HG03045 (cell line): ENCODE results near the gene ARHGAP21.
A peak's percentile ranks its signal among the peaks of the same experiment; 100 is the strongest.

ENCODE experiments used
- ATAC-seq: cut with Tn5 transposase; IDR thresholded peaks from one replicate; pipeline ENCODE4 v1.9.1; 2021; ENCODE audit warnings: mild to moderate bottlenecking, moderate library complexity; ENCODE audit not compliant: unreplicated experiment

Gene ARHGAP21

DNA sequence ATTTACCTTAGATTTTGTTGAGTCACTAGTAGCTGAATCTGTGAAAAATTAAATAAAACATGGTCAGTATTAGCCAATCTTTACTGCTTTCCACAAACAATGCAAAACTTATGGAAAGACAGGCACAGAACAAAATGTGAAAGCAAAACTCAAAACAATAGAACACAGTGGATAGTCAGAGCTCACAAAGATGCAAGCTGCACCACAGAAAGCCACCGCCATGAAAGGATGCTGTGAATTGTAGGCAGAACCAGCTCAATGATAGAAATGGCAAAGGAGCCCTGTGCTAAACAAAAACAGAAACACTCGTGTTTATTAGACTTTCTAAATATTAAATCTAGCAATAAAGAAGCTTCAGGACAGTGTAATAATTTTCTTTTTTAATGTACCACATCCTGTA, 134.4 kb downstream of the ARHGAP21 start:
- no peak for ATAC-seq

DNA sequence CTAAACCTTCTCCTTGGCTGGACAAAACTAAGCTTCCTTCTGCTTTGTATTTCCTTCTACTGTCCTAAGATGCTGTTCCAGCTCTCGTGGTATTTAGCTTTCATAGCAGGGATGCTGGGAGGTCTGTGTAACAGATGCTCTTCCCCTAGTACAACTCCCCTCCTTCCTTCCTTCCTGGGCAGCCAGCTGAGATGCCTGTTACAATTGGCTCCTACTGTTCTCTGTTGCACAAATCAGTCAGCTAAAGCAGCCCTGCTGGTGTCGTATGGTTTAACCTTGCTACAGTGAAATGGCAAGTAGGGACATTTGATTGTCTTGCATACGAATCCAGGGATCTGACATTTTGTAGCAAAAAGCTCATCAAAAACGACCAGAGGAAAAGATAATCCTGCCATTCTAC, 143.8 kb downstream of the ARHGAP21 start:
- no peak for ATAC-seq

DNA sequence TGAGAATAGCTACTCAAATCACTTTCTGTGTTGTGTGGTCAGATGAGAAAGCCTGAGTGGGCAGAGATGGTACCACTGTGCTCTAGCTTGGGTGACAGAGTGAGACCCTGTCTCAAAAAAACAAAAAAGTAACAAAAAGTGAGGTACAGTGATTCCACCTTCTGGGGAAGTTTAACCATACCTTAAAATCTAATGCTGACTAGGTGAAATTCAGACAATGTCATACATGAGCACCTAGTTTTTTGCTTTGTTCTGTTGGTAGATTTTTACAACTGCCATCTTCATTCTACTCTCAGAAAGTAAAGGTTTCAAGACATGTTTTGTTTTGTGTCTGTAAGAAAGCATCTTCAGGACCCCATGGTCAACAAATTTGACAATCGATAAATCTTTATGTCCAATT, 144.2 kb downstream of the ARHGAP21 start:
- ATAC-seq = no peak

DNA sequence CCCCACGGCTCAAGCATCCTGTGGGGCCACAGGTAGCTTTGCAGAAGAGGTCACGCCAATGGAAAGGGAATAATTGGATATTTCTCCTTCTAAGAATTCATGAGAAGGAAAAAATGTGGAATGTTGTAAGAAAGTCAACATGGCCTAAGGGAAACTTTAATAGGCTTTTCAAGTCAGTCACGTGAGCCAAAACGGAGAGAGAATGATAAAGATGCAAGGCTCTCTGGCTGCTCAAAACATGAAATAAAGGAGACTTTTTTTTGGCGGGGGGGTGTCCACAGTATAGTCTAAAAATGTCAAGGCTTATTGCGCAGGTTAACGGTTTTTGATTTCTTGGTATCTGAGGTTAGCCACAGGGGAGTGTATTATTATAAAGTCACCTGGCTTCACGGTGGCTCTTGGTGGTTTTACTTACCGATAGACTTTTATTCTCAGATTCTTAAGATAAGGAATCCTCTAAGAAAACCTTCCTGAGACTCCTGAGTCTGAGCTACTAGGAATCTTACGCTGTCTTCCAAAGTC, 148.1 kb downstream of the ARHGAP21 start:
- no peak for ATAC-seq

DNA sequence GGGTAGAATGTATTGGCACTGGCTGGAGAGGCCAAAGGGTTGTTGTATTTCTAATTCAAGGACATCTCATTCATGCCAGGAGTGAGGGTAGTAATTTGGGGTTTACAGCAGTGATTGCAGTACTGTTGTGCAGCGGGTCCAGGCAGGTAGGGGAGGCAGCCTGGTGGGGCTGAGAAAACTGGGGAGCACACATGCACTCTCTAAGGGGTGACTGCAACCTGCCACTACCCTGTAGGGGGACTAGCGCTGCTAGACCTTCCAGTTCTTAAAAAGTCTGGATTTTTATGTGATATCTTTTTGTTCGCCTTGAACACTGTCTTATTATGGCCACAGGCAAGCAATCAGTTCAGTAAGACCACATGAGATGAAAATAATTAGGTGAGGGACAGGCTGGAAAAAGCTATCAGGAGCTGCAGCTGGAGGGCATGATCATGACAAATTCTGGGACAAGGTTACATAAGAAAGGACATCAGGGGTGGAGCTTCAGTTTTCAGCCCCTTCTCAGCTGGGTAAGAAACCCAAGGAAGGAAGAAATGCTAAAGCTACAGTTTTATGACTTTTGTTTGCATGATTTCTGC, 149.0 kb downstream of the ARHGAP21 start:
- no peak for ATAC-seq

DNA sequence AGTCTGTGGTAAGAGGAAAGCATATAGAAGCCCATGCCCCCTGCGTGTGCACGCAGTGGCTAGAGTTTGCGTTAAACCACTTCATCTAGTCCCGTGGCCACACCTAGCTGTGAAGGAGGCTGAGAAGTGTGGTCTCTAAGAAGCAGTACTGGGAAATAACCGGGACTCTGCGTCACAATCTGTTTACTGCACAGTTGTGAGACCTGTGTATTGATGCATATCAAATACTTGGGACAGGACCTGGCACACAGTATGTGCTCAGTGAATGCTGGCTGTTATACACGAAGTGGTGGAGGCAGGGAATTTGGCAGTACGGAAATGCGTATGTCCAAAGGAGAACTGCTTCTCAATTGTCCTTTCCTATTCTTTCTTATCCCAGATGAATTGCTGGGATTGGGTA, 149.5 kb downstream of the ARHGAP21 start:
- no peak for ATAC-seq

DNA sequence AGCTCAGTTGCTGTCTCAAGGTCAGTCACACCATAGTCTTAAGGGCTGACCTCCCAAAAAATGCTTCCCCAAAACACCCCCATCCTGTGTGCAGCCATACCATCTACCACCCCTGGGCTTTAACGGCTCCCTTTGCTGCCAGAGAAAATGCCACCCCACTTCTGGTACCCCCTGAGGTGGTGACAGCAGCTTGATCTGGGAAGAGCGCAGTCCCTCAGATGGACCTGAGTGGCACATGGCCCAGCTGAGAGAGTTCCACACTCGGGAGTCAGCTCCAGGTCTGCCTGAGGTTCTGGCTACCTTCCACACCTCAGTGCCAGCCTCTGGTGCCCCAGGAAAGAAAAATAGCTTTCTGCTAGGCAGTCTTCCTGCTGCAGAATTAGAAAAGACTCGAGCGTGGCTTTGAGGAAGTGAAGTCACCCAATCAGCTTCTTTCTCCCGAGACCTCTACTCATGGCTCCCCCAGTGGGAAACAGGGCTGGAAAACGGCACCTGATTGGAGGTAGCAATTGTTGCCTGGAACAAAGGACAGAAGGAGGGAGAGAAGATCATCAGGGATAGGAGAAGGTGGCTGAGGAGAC, 151.7 kb downstream of the ARHGAP21 start:
- ATAC-seq = no peak

DNA sequence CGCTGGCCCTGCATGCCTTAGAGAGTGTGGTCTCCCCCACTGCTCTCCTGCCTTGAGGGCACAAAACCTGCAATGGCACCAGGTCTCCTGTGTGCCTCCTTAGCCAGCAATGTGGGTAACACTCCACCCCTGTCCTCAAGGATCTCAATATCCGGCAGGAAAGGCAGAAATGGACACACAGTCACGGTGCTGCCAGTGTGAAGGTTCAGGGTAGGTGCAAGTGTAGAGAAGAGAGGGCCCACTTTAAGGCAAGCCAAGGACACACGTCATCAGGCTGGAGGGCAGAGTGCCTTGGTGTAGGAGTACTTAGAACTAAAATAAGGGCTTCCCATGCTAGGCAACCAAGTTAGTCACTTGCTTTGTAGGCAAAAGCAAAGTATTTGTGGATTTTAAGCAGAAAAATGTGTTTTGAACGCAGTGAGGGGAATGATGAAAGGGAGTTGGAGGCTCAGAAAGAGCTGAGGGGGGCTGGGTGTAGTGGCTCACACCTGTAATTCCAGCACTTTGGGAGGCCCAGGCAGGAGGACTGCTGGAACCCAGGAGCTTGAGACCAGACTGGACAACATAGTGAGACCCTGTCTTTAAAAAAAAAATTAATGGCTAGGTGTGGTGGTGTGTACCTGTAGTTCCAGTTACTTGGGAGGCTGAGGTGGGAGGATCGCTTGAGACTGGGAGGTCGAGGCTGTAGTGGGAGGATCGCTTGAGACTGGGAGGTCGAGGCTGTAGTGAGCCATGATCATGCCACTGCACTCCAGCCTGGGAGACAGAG, 152.8 kb downstream of the ARHGAP21 start:
- no peak for ATAC-seq

DNA sequence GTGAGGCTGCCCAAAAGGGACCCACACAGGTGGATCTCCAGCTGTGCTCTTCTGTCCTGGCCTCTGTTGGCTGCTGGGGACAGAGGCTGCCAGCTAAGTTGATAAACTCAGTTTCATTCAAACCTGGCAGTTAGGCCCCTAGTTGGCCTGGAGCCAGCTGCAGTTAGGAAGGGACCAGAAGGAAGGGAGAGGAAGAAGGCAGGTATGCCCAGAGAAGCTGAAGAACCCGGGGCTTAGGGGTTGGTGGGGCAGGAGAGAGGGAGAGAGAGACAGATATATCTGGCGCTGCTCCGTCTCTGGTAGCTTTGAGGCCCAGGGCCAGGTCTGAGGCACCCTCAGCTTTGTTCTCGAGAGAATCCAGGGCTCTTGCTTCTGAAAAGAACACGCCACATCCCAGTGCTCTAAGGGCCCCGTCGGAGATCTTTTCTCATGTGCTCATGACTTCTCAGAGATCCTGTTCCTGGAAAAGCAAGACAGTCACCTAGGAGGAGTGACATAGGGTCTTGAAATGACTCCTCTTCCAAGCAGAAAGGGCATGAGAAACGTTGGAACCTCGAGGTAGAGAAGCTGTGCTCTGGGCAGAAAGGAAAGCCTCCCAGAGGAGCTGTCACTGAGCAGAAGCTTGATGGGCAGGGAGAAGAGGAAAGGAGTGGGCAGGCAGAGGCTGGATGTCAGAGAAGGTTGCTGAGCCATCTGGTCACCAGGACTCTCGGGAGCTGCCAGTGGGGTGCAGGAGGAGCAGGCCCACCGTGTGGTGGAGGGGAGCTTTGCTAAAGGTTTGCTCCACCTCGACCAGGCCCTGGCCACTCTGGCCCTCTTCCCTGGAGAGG, 153.6 kb downstream of the ARHGAP21 start:
- no peak for ATAC-seq

DNA sequence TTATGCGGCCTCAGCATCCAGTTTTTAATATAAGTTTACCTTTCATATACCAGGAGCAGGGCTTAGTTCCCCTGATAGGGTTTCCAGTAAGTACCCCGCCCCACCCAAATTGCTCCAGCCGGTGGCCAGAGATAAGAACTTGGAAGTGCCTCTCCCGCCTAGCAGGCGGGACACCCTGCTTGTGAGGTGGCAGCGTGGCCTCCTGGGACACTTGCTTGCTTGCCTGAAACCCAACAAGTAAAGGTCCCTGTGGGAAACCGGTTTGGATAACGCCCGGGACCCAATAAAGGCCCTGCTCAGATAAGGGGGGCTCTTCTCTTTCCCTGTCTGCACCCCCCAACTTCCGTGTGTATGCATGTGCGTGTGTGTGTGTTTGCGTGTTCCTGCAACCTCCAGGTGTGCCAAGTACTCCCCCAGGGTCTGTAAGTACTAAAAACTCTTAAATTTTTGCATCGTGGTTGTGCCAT, 154.3 kb downstream of the ARHGAP21 start:
- ATAC-seq = no peak

DNA sequence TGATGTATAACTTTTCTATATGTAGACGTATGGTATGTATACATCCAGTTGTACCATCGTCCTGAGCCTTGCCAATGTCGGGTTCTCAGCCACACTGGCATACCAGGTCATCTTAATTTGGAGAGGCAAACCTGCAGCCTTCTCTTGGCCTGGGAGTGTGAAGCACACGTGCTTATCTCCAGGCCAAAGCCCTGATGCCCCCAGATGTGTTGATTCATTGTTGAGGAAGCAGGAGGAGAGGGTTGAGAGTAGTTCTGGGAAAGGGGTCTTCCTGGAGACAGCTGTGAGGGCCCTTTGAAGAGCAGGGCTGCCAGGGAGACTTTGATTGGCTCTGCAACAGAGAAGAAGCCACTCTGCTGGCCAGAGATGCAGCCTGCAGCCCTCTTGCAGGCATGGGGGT, 155.6 kb downstream of the ARHGAP21 start:
- no peak for ATAC-seq

DNA sequence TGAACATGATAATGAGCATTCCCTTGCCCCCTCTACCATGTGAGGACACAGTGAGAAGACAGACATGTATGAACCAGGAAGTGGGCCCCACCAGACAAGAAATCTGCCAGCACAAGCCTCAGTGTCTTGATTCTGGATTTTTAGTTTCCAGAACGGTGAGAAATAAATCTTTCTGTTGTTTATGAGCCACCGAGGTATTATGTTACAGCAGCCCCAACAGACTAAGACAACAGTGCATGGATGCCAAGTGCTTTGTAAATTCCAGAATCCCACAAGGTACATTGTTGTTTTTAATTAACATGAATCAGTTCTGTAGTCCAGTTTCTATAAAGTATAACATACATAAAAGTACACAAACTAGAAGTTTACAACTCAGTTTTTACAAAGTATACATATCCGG, 162.2 kb downstream of the ARHGAP21 start:
- ATAC-seq = no peak

DNA sequence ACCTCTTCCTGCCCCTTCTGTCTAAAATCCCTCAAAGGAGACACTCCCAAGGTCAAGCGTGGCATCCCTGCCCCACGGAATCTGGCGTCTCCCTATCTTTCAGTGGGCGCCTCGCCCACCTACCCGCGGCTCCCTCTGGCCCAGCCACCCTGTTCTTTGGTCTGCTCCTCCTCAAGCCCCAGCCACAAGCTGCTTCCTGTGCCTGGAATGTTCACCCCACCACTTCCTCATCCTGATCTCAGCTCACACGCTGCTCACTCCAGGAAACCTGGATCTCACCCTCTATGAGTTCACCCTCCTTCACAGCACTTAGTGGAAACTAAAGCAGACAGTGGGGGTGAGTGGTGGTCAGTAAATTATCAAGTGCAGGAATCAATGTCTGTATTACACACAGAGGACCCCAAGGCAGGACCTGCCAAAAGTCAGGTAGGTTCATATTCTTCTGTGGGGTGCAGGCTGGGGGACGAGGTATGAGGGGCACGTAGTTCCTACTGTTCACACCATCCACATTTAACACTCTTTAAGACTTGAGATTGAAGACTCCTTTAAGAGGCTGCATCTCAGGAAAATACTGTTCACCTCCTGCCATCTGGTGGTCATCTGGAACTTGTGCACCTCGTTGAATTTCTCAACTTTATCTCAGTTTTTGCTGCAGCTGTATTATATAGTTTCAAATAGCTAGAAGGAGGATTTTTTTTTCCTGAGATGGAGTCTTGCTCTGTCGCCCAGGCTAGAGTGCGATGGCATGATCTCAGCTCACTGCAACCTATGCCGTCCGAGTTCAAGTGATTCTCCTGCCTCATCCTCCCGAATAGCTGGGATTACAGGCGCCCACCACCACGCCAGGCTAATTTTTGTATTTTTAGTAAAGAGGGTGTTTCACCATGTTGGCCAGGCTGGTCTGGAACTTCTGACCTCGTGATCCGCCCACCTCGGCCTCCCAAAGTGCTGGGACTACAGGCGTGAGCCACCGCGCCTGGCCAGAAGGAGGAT, 166.6 kb downstream of the ARHGAP21 start:
- ATAC-seq = peak; percentile 46

DNA sequence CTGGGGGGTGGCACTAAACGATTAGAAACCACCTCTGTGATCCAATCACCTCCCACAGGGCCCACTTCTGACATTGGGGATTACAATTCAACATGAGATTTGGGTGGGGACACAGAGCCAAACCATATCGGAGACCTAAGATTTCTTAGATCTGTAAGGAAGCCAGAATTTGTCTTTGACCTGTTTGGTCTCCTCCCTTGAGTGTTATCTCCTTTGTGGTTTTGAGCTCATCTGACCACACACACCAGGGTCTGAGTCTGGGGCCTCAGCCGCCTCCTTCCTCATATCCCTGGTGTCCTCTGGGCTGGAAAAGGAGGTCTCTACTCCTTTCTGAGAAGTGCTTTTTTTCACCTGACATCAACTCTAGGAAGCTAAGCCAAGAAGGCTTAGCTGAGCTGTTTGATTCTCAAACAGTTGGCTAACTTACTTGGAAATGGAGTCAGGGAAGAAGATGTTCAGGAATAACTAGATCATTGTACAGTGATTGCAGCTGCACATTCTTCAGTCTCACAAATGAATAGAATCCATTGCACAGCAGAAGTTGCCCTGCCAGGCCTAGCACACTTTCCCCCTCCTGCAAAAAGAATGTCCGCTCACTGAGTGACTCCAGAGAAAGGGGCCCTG, 167.4 kb downstream of the ARHGAP21 start:
- ATAC-seq = no peak

DNA sequence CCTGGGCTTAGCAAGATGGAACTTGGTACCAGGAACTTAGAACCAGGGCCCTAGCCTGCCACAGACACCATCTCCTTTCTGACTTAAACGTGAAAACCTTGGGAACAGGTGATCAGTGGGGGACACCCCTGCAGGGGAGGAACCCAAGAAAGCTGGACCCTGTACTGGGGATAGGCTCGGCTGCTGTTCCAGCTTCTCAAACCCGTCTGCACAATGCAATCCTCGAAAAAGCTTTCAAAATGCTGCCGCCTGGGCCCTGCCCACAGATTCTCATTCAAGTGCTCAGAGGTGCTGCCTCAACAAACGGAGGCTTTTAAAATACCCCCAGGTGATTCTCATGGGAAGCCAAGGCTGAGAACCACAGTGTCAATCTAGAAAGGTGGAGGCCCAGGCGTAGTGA, 169.7 kb downstream of the ARHGAP21 start:
- no peak for ATAC-seq

DNA sequence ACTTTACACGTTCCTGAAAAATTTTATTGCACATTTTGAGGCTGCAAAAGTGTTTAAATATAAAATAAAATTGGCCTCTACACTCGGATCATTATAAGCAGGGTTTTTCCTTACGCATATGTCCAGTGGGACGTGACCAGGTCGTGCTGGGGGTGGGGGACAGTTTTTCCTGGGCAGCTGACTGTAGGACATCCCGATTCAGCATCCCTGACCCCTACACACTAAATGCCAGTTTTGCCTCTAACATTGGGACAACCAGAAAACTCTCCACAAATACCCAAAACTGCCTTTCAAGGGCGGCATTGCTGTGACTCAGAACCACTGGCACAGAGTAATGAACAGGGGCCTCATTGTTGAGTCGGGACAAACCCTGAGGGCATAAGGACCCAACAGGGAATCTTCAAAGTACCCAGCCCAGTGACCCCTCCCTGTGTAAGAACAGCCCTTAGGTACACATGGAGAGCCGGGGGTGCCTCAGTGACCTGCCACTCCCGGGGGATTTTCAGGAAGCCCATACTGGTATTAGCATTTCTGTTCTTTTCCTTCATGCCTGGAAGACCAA, 170.6 kb downstream of the ARHGAP21 start:
- no peak for ATAC-seq

DNA sequence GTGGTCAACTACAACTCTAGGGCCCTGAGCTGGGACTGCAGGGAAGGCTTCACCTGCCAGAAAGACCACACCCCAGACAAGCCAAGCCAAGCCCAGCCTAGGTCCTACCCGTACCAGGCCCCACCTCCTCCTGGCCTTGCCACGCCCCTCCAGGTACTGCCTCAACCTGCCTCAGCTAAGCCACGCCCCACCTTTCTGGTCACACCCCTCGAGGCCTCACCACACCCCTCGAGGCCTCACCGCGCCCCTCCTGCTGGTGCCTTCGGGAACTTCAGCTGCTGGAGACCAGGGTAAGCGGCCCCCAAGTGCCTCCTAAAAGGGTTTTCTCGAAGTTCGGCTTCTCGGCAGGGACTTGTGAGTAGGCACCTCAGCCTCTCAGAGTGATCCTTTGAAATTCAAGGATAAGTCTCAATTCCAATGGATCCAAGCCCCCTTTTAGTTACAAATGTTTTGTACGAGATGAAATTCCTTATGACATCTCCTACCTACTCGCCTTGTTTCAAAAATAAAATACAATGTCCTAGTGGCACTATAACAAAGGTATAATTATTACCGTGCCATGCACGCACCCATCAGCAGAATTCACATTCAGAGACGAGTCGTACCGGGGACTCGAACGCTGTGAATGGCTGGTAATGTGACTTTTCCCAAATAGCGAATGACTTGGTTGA, 171.2 kb downstream of the ARHGAP21 start:
- no peak for ATAC-seq

DNA sequence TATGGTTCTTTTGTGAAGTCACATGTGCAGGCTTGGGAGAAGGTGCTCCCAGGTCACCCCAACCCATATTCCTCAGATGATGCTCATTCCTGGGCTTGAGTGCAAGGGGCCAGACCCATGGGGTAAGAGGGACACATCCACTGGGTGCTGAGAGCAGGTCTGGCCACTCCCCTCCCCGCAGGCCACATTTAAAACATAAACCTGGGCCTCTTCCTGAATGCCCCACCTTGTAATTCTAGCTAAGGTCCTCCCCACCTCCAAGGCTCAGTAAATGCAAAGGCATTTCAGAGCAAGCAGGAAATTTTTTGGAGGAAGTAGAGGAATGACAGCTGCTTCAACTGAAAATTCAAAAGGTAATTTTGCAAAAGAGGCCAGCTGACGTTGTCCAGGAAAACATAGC, 172.5 kb downstream of the ARHGAP21 start:
- ATAC-seq = no peak

DNA sequence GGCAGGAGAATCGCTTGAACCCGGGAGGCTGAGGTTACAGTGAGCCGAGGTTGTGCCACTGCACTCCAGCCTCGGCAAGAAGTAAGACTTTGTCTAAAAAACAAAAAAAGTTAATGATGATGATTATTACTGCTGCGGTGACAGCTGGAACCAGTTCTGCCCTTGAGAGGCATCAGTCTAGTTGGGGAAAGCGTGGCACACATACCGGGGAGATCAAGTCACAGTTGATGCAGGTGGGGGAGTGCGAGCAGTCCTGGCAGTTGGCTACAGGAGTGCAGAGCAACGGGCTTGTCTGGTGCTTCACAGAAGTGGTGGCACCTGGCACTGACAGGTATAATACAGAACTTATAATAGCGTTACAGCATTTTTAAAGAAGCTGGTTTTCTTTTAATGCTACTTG, 173.0 kb downstream of the ARHGAP21 start:
- ATAC-seq = no peak
